Measurements from ENCODE around the gene DRD1. TPM values are rescaled to one million over a fixed set of nuclear protein-coding genes. Genes with fewer than 3 reads are reported as not detected.

Gene DRD1
- total and polyA plus RNA-seq, 2 of the 4 experiments (the other 2 are of a cell fraction) = 0.18 to 0.19 TPM

DNA sequence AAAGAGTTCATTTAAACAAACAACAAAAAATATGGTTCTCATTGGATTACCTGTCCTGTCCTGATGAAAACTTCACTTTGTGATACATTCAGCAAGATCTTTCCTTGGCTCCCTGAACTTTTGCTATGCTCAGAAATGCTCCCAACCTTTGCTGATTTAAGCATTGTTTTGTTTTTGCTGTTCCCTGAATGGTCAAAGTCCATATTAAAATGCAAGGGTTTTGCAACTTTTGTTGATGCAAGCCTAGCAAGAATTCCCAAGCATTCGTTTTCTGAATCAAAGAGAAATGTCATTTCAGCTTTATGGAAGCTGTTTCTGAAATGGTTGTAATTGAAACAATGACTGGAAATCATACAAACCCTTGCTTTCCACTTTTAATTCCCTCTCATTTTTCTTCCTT, 31.3 kb upstream of the DRD1 start:
- DNase-seq = no peak
- H3K4me2 ChIP-seq (ENCODE audit: low read depth, low read length) = no peak overlapping the region
- no peak overlapping the region for H2BK20ac ChIP-seq (ENCODE audit: low read depth, low read length)
- intact Hi-C loops (cut with micrococcal nuclease) (no loop called here), in situ Hi-C loops (cut with MboI; ENCODE audit: low sequenced_read_pairs) (no loop called here), dilution Hi-C loops (cut with HindIII; ENCODE audit: low sequenced_read_pairs, unreplicated experiment) (no loop called here)
- TF ChIP-seq USF2 (IDR thresholded peaks at IDR 0.05; ENCODE audit: low read depth, low read length) = no peak
- TF ChIP-seq CHD1 (IDR thresholded peaks at IDR 0.05; ENCODE audit: low read depth, low read length) = no peak
- TF ChIP-seq RFX5 (IDR thresholded peaks at IDR 0.05; ENCODE audit: low read depth, low read length) = no peak
- TF ChIP-seq, protein P1, sequence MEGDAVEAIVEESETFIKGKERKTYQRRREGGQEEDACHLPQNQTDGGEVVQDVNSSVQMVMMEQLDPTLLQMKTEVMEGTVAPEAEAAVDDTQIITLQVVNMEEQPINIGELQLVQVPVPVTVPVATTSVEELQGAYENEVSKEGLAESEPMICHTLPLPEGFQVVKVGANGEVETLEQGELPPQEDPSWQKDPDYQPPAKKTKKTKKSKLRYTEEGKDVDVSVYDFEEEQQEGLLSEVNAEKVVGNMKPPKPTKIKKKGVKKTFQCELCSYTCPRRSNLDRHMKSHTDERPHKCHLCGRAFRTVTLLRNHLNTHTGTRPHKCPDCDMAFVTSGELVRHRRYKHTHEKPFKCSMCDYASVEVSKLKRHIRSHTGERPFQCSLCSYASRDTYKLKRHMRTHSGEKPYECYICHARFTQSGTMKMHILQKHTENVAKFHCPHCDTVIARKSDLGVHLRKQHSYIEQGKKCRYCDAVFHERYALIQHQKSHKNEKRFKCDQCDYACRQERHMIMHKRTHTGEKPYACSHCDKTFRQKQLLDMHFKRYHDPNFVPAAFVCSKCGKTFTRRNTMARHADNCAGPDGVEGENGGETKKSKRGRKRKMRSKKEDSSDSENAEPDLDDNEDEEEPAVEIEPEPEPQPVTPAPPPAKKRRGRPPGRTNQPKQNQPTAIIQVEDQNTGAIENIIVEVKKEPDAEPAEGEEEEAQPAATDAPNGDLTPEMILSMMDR (conservative IDR thresholded peaks at IDR 0.05; ENCODE audit: low read depth, low read length) = no peak
- TF ChIP-seq BHLHE40 (IDR thresholded peaks at IDR 0.05; ENCODE audit: low read depth, low read length) = no peak
- TF ChIP-seq POLR2A (IDR thresholded peaks at IDR 0.05; ENCODE audit: low read depth, low read length) = no peak
- TF ChIP-seq FOS (IDR thresholded peaks at IDR 0.05; ENCODE audit: low read depth, low read length) = no peak
- TF ChIP-seq MAZ (IDR thresholded peaks at IDR 0.05; ENCODE audit: borderline replicate concordance, low read depth, low read length) = no peak
- TF ChIP-seq SMC3 (IDR thresholded peaks at IDR 0.05; ENCODE audit: low read depth, low read length) = no peak
- TF ChIP-seq RAD21 (IDR thresholded peaks at IDR 0.05; ENCODE audit: low read length) = no peak
- no peak for TF ChIP-seq ELK1 (IDR thresholded peaks at IDR 0.05; ENCODE audit: borderline replicate concordance, low read depth, low read length)
- no peak for TF ChIP-seq CEBPB (IDR thresholded peaks at IDR 0.05; ENCODE audit: low read depth, low read length)
- no peak overlapping the region for H2BK5ac ChIP-seq (ENCODE audit: low read depth, low read length, poor library complexity, severe bottlenecking)
- H3K27me3 ChIP-seq (ENCODE audit: control insufficient read depth, insufficient read depth, low read length) = peaks cover 6% of the 10 kb centered on the region
- POLR2A ChIA-PET (ENCODE audit: unreplicated experiment) = no interaction called here
- no peak overlapping the region for H3K9ac ChIP-seq (ENCODE audit: low read depth, low read length)
- no peak overlapping the region for H3K14ac ChIP-seq (replicated peaks; ENCODE audit: low read depth, low read length)
- H3K27ac ChIP-seq (ENCODE audit: insufficient read depth, low read length) = no peak overlapping the region
- H2AFZ ChIP-seq (replicated peaks; ENCODE audit: low read length, poor library complexity) = no peak overlapping the region
- no peak overlapping the region for H4K5ac ChIP-seq (ENCODE audit: low read depth, low read length)
- H2AK5ac ChIP-seq (ENCODE audit: low read depth, low read length) = no peak overlapping the region
- H4K20me1 ChIP-seq (ENCODE audit: insufficient read depth, low read length) = 0 out of 2 replicates have a peak, but pooled peaks cover 5% of the 10 kb centered on the region
- H3K79me1 ChIP-seq (ENCODE audit: low read depth in 1 of 2, low read length in 2 of 2) = peaks cover 5 to 13% of the 10 kb centered on the region in 2 experiments; a peak in 3 of 4 replicates
- peaks cover 4% of the 10 kb centered on the region for H3K4me1 ChIP-seq (ENCODE audit: control insufficient read depth, insufficient read depth, low read length)
- CTCF ChIA-PET = interaction anchor here (2.7 kb wide), 1 partner anchor 11 kb away, joined by 16 read pairs; no protein-coding TSS in a partner anchor
- H4K91ac ChIP-seq (ENCODE audit: insufficient read depth, low read depth, low read length) = no peak overlapping the region
- H3K18ac ChIP-seq (ENCODE audit: low read depth, low read length) = no peak overlapping the region
- H3K23ac ChIP-seq (ENCODE audit: low read depth, low read length) = no peak overlapping the region
- H2BK15ac ChIP-seq (ENCODE audit: low read depth, low read length) = no peak overlapping the region
- H4K8ac ChIP-seq (ENCODE audit: low read depth in 2 of 2, low read length in 2 of 2) = no peak overlapping the region
- no peak overlapping the region for H2AK9ac ChIP-seq (replicated peaks; ENCODE audit: low read depth, low read length, poor library complexity)
- WGBS, 2 experiments (ENCODE audit: extremely low coverage in 2 of 2, insufficient read length in 1 of 2) = no CpG with 5 or more reads among the region's 1 CpG
- H3K56ac ChIP-seq (ENCODE audit: extremely low read depth, insufficient read depth, low read length) = no peak overlapping the region
- BruUV-seq (replicated peaks) = no TSS peak
- no peak overlapping the region for H2BK120ac ChIP-seq (ENCODE audit: low read depth, low read length)
- H3K4ac ChIP-seq (ENCODE audit: low read depth, low read length) = no peak overlapping the region
- no peak for ATAC-seq (ENCODE audit: low read depth)
- H3K4me3 ChIP-seq (ENCODE audit: insufficient read depth, low read depth, low read length) = no peak overlapping the region
- no peaks in the 10 kb centered on the region for H3K36me3 ChIP-seq (ENCODE audit: control insufficient read depth, insufficient read depth, low read length)
- no peaks in the 10 kb centered on the region for H3K9me3 ChIP-seq (ENCODE audit: control insufficient read depth, insufficient read depth, low read length)
- peaks cover 6% of the 10 kb centered on the region; the same call in 1 of the 2 replicates for H3K9me1 ChIP-seq (ENCODE audit: insufficient read depth, low read length)

All from IMR-90 (cell line).